ENCODE results near the gene WWC2.

The WWC2 gene

GRCh38 chr4:183330841-183331240 lies 231.8 kb downstream of the WWC2 start:
- no peak for DNase-seq

GRCh38 chr4:183332447-183332846 lies 233.4 kb downstream of the WWC2 start:
- DNase-seq: peak; percentile 44

GRCh38 chr4:183333202-183333601 lies 234.1 kb downstream of the WWC2 start:
- no peak for DNase-seq

GRCh38 chr4:183333983-183334382 lies 234.9 kb downstream of the WWC2 start:
- DNase-seq: no peak

DNA sequence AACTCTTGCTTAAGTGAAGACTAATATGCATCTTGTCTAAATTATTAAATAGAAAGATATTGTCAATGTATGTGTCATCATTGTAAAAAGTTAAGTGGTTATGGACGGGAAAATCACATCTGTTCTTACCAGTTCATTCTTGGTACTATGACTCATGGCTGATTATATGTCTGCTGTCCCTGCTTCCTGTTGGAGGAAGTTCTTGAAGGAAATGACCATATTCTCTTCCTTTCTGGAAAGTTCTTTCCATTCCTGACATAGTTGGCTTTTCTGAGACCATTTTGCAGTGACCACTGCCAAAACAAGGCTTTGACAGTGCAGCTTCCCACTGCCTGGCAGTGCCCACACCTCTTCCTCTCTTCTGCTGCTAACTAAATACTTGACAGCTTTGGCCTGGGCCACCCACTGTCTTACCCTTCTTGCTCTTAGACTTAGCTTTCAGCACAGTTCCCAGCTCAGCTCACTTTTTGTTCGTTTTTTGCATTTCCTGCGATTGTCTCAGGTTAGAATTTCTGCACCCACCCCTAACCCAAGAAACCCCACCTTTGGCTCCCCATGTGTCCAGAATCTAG lies 236.4 kb downstream of the WWC2 start:
- no peak for DNase-seq

GRCh38 chr4:183337349-183337748 lies 238.3 kb downstream of the WWC2 start:
- no peak for DNase-seq

GRCh38 chr4:183337833-183338232 lies 238.8 kb downstream of the WWC2 start:
- no peak for DNase-seq

DNA sequence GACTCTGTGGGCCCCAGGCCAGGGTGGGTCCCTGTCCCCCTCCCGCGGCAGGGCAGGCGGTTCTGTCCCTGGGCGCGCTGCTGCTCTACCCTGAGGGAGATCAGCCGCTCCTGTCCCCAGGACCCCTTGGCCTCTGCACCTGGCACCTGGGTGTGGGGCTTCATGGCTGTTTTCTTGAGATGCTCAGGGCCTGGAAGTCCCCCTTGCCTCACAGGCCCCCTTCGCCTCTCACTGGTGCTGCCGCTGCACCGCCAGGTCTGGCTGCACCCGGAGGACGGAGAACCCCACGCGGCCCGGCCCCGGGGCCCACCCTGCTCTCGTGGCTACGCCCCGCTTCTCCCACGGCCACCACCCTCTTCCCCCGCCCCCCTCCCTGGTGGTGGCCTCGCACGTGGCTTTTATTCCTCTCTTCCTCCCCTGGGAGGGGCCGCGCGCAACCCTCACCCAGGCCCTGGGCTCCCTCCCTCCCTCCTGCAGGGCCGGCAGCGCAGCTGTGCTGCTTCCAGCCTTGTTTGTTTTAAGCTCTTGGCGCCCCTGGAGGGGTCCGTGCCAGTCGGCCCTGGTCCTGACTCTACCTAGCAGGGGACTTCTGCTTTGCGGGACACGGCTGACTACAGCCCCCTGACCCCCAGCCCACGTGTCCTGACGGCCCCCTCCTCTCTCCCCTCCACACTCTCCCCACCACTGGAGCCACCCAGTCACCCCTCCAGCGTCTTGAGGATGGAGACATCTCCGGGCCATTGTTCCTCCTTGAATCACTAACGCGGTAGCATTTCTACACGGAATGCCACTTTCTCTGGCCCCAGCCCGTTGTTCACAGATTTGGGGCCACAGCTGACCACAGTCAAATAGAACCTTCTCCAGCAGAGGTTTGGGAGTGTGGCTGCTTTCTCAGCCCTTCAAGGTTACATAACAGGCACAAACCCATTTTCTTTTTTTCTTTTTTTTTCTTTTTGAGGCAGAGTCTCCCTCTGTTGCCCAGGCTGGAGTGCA lies 243.8 kb downstream of the WWC2 start:
- peak; percentile 39 for DNase-seq

DNA sequence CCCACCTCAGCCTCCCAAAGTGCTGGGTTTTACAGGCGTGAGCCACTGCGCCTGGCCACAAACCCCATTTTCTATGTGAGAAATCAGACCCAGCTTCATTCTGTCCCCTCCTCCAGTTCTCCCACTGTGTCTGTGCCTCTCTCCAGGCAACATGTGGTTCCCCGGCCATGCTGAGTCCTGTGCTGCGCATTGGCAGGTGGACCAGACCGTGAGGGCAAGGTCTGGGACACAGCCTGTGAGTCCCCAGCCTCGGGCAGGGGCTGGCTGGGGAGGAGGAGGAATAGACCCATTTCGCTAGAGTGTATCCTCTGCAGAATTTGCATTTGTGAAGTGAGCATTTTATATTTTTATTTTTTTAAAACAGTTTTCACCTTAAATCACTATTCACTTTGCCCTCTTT lies 244.7 kb downstream of the WWC2 start:
- DNase-seq: no peak

DNA sequence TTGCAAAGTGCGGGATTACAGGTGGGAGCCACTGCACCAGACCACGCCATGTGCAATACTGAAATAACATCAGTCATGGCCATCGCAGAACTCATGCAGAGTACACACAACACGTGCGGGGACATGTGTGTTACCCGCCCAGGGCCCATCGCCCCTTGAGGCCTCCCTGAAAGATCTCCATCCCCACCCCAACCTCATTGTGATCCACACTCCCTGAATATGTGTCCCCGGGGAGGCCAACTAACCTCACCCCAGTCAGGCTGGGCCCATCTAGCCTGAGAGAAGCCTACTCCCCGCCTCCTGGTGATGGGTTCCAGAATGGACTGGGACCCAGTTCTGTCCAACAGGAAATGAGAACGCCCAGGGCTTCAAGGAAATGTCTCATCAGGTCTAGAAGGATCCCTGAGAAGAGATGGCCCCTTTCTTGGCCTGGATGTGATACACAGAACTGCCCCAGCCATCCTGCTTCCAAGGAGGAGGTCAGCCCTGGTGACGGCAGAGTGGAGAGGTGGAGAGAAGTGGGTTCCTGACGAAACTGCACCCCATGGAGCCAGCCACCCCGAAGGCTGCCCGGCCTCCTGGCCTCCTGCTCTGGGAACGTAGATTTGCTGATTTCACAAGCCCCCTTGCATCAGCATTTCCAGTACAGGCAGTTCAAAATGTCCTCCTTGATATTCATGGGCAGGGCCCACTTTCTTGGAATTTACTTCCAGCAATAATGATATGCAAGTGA lies 245.6 kb downstream of the WWC2 start:
- DNase-seq: no peak

DNA sequence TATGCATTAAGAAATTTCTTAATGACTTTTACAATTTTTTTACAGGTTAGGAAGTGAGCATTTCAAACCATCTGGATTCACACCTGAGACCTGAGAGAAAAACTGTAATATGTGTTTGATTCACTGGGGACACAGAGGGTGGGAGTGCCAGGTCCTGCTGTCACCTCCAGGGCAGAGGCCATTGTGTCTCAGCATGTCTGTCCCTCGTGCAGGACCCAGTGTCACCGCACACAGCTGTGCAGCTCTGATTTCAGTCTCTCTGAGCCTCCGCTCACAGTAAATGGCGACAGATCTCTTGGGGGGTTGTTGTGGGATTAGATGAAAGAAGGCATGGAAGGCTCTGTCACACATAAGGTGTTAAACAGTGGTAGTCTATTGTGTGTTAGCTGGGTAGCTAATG lies 246.2 kb downstream of the WWC2 start:
- no peak for DNase-seq

GRCh38 chr4:183347146-183347545 lies 248.1 kb downstream of the WWC2 start:
- no peak for DNase-seq

GRCh38 chr4:183347566-183347965 lies 248.5 kb downstream of the WWC2 start:
- DNase-seq: no peak

- DNase-seq: no peak
Measured at GRCh38 chr4:183348136-183348535, 249.1 kb downstream of the WWC2 start.

DNA sequence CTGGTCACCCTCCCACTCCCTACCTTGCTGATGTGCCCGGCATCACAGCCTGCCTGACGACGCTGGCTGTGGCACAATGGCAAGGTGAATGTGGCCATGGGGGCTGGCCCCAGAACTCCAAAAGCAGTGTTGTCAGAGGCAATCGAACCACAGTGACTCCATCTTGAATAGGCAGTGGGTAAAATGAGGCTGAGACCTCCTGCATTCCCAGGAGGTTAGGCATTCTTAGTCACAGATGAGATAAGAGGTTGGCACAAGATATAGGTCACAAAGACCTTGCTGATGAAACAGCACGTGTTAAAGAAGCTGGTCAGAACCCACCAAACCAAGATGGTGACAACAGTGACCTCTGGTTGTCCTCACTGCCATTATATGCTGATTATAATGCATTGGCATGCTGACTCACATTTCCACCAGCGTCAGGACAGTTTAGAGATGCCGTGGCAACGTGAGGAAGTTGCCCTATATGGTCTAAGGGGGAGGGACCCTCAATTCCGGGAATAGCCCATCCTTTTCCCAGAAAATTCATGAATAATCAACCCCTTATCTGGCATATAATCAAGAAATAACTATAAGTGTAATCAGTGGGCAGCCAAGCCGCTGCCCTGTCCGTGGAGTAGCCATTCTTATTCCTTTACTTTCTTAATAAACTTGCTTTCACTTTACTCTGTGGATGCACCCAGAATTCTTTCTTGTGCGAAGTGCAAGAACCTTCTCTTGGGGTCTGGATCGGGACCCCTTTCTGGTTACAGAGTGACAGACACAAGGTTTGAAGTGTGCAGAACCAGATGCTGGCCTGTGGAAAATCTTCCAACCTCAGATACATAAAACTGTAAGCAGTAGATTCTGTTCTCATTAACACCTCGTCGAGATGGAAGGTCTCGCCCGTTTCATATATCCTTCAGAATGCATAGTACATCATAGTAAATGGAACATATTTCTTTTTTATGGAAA lies 249.9 kb downstream of the WWC2 start:
- DNase-seq: no peak

- DNase-seq: no peak
Measured at GRCh38 chr4:183349673-183350072, 250.6 kb downstream of the WWC2 start.

DNA sequence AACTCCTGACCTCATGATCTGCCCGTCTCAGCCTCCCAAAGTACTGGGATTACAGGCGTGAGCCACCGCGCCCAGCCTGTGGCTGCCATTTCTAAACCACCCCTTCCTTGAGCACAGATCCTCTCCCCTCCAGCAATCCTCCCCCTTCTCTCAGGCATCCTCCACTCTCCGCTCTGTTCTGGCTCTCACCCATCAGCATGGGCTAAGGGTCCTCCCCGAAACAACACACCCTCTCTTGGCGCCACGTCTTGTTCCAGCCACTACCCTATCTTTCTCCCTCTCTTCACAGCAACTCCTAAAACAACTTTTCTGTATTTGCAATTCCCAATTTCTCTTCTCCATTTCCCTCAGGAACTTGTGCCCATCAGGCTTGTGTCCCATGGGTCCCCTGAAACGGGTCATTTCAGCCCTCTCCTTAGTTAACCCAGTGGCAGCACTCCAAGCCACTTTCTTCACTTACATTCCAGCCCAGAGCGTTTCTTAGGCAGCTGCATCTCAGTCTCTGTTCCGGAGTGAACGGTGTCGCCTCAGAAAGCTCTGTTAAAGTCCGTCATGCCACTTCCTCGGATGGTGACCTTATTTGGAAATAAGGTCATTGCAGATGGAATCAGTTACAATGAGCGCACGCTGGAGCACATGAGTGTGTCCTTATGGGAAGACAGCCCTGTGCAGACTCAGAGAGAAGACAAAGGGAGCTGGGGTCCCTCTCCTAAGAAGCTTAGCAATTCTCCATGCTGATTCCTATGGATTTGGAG lies 251.4 kb downstream of the WWC2 start:
- no peak for DNase-seq

DNA sequence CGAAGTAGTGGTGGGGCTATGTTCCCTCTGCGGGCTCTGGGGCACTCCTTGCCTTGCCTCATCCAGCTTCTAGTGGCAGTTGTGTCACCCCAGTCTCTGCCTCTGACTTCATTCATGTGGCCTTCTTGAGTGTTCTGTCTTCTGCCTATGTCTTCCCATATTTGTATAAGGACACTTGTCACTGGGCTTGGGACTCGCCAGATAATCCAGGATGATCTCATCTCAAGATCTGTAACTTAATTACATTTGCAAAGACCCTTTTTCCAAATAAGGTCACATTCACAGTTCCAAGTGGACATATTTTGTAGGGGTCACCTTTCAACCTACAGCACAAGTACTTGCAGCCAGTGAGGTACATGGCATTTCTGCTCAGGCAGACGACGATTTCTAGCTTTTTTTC lies 253.5 kb downstream of the WWC2 start:
- DNase-seq: no peak

DNA sequence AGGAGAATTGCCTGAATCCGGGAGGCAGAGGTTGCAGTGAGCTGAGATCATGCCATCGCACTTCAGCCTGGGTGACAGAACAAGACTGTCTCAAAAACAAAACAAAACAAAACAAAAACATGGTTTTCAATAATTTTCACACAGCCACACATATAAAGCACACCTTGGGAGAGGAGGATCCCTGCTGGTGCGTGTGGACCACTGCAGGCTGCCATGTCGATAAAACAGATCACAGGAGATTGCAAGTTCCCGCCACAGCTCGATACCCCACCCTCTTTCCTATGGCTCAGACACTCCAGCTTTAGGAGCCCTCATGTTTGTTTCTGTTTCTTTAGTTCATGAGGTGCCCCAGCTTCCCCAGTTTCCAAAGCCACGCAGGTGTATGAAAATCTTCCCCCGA lies 254.5 kb downstream of the WWC2 start:
- no peak for DNase-seq

GRCh38 chr4:183354219-183354618 lies 255.2 kb downstream of the WWC2 start:
- no peak for DNase-seq

DNA sequence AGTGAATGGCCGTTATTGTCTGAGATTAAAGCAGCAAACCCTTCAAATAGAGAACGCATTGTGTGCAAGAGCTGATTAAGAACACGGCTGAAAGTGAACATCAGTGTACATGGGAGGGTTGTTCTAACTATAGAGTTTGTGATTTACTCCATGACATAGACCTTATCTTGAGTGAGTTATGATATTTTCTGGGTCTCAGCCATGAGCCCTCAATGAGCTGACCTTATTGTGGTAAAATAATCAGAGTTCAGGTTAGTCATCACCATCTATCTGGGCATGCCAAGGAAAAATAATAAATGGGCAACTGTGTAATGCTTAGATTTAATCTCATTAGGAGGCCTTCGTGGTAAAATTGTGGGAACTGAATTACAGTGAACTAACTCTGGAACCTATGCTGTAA lies 256.3 kb downstream of the WWC2 start:
- DNase-seq: no peak

Data from right kidney (tissue), 1 donor.